Endothelial cell of umbilical vein (primary cell): ENCODE measurements around the gene TPMT.

Experiments
- CTCF ChIP-seq, 2 donors: IDR thresholded peaks; 1 replicate in 1 of 2; 2 replicates in 1 of 2; pipeline ENCODE4 v1.5.1; 2011; ENCODE audit warnings: low read length in 2 of 2, mild to moderate bottlenecking in 2 of 2, moderate library complexity in 2 of 2, control low read depth in 1 of 2, inconsistent platforms in 1 of 2, low read depth in 1 of 2; ENCODE audit not compliant: insufficient read depth in 1 of 2; ENCODE audit errors: extremely low read depth in 1 of 2
- EZH2 ChIP-seq: IDR thresholded peaks from 2 replicates; pipeline ENCODE4 v1.6.1; 2012; ENCODE audit warnings: borderline replicate concordance, low read depth, mild to moderate bottlenecking, moderate library complexity, low read length, inconsistent platforms; ENCODE audit not compliant: severe bottlenecking
- FOS ChIP-seq: IDR thresholded peaks from 2 replicates; pipeline ENCODE4 v1.6.1; 2011; ENCODE audit warnings: mild to moderate bottlenecking, low read length, moderate library complexity, borderline replicate concordance; ENCODE audit not compliant: insufficient read depth
- MAX ChIP-seq: IDR thresholded peaks from 2 replicates; pipeline ENCODE4 v1.6.1; 2011; ENCODE audit not compliant: insufficient read depth, insufficient read length
- MYC ChIP-seq: IDR thresholded peaks from one replicate; pipeline ENCODE4 v1.6.1; 2011; ENCODE audit warnings: mild to moderate bottlenecking, low read depth, low read length
- POLR2A ChIP-seq: IDR thresholded peaks from 2 replicates; pipeline ENCODE4 v1.6.1; 2012; ENCODE audit warnings: low read depth, mild to moderate bottlenecking, control low read depth, low read length
- POLR2AphosphoS5 ChIP-seq: IDR thresholded peaks from 2 replicates; pipeline ENCODE4 v1.6.1; 2012; ENCODE audit warnings: low read depth, mild to moderate bottlenecking, control low read depth, low read length, moderate library complexity; ENCODE audit not compliant: insufficient read depth

GRCh38 chr6:18080544-18080943 is 74.3 kb downstream of the TPMT start:
- TF ChIP-seq CTCF (IDR thresholded peaks at IDR 0.05; ENCODE audit: extremely low read depth in 1 of 2, insufficient read depth in 1 of 2, low read depth in 1 of 2, low read length in 2 of 2) (no peak), EZH2 (no peak), MYC (no peak), POLR2A (no peak), POLR2AphosphoS5 (no peak), MAX (no peak), FOS (no peak)
